GM23338 (cell line): Measurements from ENCODE around the gene ASB8.

ENCODE experiments used
- CREB1 ChIP-seq: fragments of 250-450 bp; sonication (Bioruptor Pico); IDR thresholded peaks from 2 replicates; pipeline ENCODE4 v1.5.0; 2020; ENCODE audit warnings: low read depth, mild to moderate bottlenecking, moderate library complexity
- CTCF ChIP-seq, 2 experiments: fragments of 200-600 bp in 1 of 2; sonication (generic) in 1 of 2; conservative IDR thresholded peaks; 2 replicates each; pipeline versions ENCODE4 v1.5.1 to v1.6.1; 2016 to 2017; ENCODE audit warnings: antibody characterized with exemption in 2 of 2, low read depth in 2 of 2, mild to moderate bottlenecking in 2 of 2, moderate library complexity in 1 of 2
- EZH2 ChIP-seq: fragments of 200-600 bp; sonication (generic); IDR thresholded peaks from one replicate; pipeline ENCODE4 v1.8.0; 2017; ENCODE audit warnings: antibody characterized with exemption, mild to moderate bottlenecking, low read depth; ENCODE audit not compliant: unreplicated experiment
- EZH2phosphoT487 ChIP-seq: fragments of 200-600 bp; sonication (generic); IDR thresholded peaks from one replicate; pipeline ENCODE4 v1.8.1; 2018; ENCODE audit warnings: antibody characterized with exemption; ENCODE audit not compliant: unreplicated experiment
- JUNB ChIP-seq: IDR thresholded peaks from one replicate; pipeline ENCODE4 v1.6.1; 2016; ENCODE audit warnings: antibody characterized with exemption; ENCODE audit not compliant: unreplicated experiment
- POLR2AphosphoS5 ChIP-seq: IDR thresholded peaks from 2 replicates; pipeline ENCODE4 v1.6.1; 2016; ENCODE audit warnings: antibody characterized with exemption, low read depth
- REST ChIP-seq: IDR thresholded peaks from one replicate; pipeline ENCODE4 v1.6.1; 2018; ENCODE audit warnings: antibody characterized with exemption; ENCODE audit not compliant: unreplicated experiment

- TF ChIP-seq CREB1 (peak; percentile 76), CTCF (conservative IDR thresholded peaks at IDR 0.05; ENCODE audit: low read depth in 2 of 2) (peak in 1 of 2 experiments; percentile 28; a peak in 2 of 4 replicates), EZH2 (no peak), EZH2phosphoT487 (no peak), POLR2AphosphoS5 (peak; percentile 83), JUNB (no peak), REST (no peak)
Observed at GRCh38 chr12:48197971-48198671, 40.8 kb upstream of the ASB8 start.
